ENCODE results near the gene HLA-DOA.

GRCh38 chr6:32972353-32973143 is 36.8 kb downstream of the HLA-DOA start:
- TF ChIP-seq, protein P1, sequence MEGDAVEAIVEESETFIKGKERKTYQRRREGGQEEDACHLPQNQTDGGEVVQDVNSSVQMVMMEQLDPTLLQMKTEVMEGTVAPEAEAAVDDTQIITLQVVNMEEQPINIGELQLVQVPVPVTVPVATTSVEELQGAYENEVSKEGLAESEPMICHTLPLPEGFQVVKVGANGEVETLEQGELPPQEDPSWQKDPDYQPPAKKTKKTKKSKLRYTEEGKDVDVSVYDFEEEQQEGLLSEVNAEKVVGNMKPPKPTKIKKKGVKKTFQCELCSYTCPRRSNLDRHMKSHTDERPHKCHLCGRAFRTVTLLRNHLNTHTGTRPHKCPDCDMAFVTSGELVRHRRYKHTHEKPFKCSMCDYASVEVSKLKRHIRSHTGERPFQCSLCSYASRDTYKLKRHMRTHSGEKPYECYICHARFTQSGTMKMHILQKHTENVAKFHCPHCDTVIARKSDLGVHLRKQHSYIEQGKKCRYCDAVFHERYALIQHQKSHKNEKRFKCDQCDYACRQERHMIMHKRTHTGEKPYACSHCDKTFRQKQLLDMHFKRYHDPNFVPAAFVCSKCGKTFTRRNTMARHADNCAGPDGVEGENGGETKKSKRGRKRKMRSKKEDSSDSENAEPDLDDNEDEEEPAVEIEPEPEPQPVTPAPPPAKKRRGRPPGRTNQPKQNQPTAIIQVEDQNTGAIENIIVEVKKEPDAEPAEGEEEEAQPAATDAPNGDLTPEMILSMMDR (conservative IDR thresholded peaks at IDR 0.05; ENCODE audit: low read depth, low read length), result no peak
- TF ChIP-seq EZH2 (IDR thresholded peaks at IDR 0.05; ENCODE audit: low read length, unreplicated experiment) (no peak), EZH2phosphoT487 (IDR thresholded peaks at IDR 0.05; ENCODE audit: borderline replicate concordance, low read length) (no peak)

All from PC-3 (cell line).